Amniotic epithelial cell (primary cell): ENCODE data around the gene ASB13.

ENCODE experiments used
- DNase-seq: peaks from one replicate; pipeline ENCODE4 v3.0.0-alpha.2; 2010; ENCODE audit warnings: low read depth

Gene ASB13

GRCh38 chr10:5666008-5666840, at the start of gene ASB13:
Gene ASB13, minus strand, starts transcription at chr10:5666595. Its CDS starts 44 bp downstream, at chr10:5666551.
- DNase-seq, result no peak

GRCh38 chr10:5711642-5712041, 45.2 kb upstream of the ASB13 start:
- DNase-seq, result no peak

DNA sequence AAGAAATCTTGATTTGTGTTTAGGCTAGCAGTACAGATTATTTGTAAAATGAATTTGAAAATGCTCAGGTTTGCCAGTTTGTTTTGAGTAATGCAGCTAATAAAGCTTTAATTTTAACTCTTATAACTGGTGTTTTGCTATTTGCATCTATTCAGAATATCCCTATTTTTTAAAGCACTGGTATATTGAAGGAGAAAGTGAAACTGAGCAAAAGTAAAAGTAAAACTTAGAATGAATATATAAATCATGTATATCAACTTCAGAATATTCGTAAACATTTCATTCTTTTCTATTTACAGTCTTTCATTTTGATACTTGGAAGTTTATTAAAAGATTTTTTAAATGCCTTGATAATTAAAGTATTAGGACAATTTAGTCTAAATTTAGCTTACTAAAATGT, 44.5 kb upstream of the ASB13 start:
- no peak for DNase-seq

DNA sequence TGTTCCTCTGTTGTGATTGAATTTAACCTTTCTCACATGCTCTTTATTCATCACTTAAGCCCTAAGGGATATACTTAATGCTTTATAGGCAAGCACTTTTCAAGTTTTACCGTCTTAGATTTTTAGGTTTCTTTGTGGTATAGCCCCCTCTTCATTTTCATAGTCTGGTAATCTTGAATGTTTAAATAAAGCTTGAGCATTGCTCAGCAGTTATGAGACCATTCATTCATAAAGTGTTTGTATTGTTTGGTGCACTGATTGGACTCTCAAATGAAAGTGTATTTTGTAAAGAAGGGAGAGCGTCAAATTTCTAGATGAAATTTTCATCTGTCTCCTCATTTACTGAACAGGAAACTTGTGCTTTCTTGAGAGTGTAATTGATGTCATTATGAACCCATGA, 43.5 kb upstream of the ASB13 start:
- DNase-seq, result no peak

DNA sequence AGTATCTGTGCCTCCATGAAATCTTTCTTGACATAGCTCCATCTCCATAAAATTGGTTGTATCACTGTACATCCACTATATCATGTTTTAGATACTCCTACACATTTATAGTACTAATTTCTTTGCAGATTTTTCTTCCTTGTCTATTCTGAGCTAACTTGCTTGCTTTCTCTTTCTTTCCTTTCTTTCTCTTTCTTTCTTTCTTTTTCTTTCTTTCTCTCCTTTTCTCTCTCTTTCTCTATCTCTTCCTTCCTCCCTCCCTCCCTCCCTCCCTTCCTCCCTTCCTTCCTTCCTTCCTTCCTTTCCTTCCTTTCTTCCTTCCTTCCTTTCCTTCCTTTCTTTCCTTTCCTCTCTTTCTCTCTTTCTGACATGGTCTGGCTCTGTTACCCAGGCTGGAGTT, 42.0 kb upstream of the ASB13 start:
- no peak for DNase-seq

GRCh38 chr10:5698062-5698461, 31.7 kb upstream of the ASB13 start:
- no peak for DNase-seq

GRCh38 chr10:5697342-5697741, 30.9 kb upstream of the ASB13 start:
- no peak for DNase-seq

DNA sequence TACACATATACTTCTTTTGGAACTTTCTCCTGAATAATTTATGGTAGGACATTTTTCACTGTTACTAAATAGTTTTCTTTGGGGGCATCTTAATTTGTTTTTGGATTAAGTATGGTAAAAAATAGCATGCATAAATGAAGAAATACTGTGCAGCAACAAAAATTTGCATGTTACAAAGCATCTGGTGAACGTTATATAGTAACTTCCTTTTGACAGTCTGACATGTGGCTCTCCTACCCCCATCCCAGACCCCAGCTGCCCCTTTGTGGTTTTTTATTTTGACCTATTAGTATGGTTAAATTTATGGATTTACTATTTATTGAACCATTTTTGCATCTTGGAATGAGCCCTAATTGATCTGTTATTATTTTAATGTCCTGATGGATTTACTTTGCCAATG, 28.2 kb upstream of the ASB13 start:
- no peak for DNase-seq

DNA sequence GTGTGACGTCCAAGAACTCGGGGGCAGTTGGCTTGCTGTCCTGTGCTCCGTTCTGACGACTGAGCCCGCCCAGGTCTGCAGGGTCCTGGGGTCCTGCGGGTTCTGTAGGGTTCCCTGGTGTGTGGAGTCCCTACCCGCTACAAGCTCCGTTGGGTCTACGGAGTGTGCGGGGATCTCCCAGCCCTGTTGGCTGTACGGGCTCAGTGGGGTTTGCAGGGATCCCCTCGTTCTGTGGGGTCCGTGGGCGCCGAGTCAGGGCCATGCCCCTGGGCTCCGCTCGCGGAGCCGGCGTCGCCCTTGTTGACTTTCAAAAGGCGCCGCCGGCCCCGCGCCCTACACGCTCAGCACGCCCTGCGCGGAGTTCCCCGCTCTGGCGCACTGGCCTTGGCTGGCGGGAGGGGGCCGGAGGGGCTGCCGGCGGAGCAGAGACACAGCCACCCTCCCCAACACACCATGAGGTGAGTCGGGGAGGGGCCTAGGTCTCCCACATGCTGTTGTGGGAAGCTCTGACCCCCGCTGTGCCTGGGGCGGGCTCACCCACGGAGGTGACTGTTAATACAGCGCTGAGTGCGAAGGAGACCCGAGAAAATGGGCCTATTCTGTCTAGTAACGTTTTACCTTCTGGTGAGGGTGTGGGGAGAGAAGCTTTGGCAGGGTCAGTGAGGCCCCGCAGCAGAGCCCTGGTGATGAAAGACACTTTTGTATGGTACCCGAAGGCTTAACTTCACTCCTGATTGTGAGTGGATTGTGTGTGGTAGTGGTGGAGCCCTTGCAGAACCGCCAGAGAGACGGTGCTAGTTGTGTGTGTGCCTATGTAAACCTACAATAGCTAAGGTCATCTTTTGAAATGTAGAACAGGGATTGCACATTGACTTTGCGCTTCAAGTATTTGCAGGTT, 26.3 kb upstream of the ASB13 start:
- DNase-seq, result peak; percentile 54

DNA sequence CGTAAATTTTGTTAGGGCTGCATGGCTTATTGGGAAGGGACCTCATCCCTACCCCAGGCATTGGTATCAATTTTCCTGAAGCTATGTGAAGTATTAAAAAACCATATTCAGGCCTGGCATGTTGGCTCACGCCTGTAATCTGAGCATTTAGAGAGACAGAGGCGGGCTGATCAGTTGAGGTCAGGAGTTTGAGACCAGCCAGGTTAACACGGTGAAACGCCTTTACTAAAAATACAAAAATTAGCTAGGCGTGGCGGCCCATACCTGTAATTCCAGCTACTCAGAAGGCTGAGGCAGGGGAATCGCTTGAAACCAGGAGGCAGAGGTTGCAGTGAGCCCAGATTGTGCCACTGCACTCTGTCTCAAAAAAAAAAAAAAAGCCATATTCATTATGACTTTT, 25.4 kb upstream of the ASB13 start:
- no peak for DNase-seq

- DNase-seq, result no peak
Observed at GRCh38 chr10:5688587-5688986, 22.2 kb upstream of the ASB13 start.

GRCh38 chr10:5685764-5686240, 19.4 kb upstream of the ASB13 start:
- DNase-seq, result no peak

DNA sequence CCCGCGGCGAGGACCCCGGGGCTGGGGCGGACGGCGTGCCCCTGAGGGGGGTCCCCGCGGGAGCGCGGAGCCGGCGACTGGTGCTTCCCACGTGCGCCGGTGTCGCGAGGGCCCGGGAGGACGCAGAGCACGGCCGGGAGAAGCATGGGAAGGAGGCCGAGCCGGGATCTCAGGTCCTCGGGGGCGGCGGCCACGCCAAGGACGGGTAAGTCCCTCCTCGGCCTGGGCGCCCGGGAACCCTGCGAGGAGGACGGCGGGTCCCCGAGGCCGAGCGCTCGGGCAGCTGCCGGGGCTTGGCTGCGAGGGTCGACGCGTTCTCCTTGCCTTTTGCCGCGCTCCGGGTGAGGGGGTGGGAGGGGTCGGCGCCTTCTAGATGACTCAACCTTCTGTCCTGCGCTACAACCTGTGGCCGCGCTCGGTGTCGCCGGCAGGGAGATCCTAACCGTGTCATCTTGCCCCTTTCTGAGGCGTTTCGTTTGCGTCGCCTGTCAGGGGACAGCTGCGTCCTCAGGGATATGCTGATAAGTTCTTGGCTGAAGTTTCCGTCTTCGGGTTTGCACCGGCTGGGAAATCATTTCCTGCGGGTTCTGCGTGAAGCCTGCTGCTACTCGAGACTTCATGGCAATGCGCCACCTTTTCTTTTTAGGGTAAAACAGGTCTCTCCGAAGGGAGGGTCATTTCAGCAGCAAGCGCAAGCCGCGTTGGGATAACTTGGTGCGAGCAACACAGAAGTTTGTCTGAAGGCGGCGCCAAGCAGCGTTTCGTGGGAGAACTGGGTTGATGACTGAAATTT, 18.8 kb upstream of the ASB13 start:
- DNase-seq, result peak; percentile 71

GRCh38 chr10:5684318-5684970, 18.0 kb upstream of the ASB13 start, which contains the start of gene TASOR2:
Gene TASOR2, plus strand, starts transcription at chr10:5684838. Its CDS starts 35,805 bp downstream, at chr10:5720643.
- peak; percentile 96 for DNase-seq

GRCh38 chr10:5683065-5683464, 16.7 kb upstream of the ASB13 start:
- DNase-seq, result no peak

DNA sequence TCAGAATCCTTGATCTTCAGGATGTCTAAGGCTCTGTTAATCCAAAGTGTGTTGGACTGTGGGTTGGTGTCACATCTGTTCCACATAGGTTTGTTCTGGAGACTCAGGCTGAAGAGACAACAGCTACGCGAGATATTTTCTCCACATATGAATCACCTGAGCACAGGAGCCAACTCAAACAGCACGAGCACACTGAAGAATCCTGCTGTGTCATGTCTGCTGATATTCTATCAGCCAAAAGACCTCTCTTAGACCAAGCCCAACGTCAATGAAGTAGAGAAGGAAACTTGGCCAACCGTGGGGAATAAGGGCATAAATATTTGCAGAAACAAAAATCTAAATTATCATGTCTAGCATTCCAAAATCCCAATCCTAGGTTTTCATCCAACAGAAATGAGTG, 15.5 kb upstream of the ASB13 start:
- DNase-seq, result no peak

DNA sequence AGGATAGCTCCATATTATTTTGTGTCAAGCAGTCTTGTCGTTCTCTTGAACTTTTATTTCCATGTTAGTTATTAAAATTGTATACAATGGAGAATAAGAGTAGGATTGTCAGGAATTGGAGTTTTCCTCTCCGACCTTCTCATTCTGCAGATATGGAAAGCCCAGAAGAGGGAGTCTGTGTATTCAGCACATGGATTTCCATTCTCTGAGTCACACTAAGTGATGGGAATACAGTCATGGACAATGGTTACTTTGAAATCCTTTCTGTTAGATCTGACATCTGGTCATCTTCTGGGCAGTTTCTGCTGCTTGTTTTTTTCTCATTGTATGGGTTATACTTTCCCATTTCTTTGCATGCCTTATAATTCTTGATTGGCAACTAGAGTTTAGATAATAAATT, 13.2 kb upstream of the ASB13 start:
- peak; percentile 44 for DNase-seq

DNA sequence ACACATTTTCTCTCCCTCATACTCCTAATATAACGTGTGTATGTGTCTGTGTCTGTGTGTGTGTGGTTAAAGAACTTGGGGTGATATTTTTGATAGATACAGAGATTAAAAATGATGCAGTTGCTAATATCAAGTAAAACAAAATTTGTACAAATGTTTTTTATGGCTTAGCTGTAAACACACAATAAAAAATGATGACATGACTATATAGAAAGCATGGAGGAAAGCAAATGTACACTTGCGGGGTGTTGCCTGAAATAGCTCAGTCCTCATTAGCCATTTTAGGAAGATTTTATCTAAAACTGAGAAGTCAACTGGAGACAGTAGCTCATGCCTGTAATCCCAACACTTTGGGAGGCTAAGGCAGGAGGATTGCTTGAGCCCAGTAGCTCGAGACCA, 12.6 kb upstream of the ASB13 start:
- DNase-seq, result no peak

DNA sequence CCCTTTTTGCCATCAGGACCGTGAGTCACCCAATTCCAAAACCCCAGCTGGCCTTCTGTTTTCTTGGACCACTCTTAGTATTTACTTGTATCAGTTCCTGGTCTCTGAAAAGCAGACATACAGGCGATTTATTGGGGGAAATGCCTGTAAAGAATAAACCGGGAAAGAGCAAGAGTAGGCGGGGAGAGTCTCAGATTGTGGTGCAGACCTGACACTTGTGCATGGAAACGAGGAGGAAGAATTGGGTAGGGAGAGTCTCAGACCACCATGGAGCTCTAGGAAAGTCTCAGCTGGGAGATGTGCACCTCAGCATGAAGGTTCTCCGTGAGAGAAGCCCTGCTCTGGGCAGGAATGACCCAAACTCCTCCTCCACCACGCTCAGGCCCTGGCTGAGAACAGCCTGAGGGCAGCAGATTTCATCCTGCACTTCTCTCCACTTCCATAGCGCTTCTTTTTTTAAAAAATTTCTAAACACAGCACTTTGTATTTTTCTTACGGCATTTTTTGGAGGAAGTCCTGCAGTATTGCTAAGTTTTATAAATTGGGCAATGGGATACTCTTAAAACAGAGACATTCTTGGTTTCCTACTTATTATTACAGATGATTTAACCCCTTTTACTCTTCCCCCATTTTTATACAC, 12.1 kb upstream of the ASB13 start:
- no peak for DNase-seq

GRCh38 chr10:5670662-5671375, 4.4 kb upstream of the ASB13 start:
- DNase-seq, result no peak
